H1 (cell line): ENCODE data around the gene GNAQ. TPM values are rescaled to one million over a fixed set of nuclear protein-coding genes. Genes with fewer than 3 reads are reported as not detected.

ENCODE experiments used
- CTCF ChIA-PET: fragments of 300-600 bp; sonication (Branson Sonifier 250); formaldehyde crosslinking; loops from one replicate; lab custom pipeline; 2021; ENCODE audit not compliant: partially characterized antibody; lab: Charles Lee
- POLR2A ChIA-PET: fragments of 300-600 bp; sonication (Branson Sonifier 250); formaldehyde crosslinking; loops from one replicate; lab custom pipeline; 2021; ENCODE audit warnings: inconsistent platforms; ENCODE audit not compliant: partially characterized antibody; lab: Charles Lee
- DNase-seq, 2 experiments: peaks; one replicate each; pipeline versions ENCODE4 v3.0.0 to v3.0.0-alpha.2; 2010 to 2022; ENCODE audit warnings: low spot score in 2 of 2, low read depth in 1 of 2, mixed read lengths in 1 of 2
- FAIRE-seq: peaks from 2 replicates; lab custom pipeline; 2011; peaks lifted over from hg19 to GRCh38; lab: Jason Lieb, UNC
- H2AFZ ChIP-seq: 2 replicates; pipeline ENCODE4 v1.8.1; 2012; ENCODE audit warnings: low read length, inconsistent platforms
- H2AK5ac ChIP-seq: 2 replicates; pipeline ENCODE4 v1.6.1; 2013; ENCODE audit warnings: low read depth, low read length
- H2BK120ac ChIP-seq: replicated peaks from 2 replicates; pipeline ENCODE3; 2013; ENCODE audit warnings: low read depth, low read length, inconsistent platforms
- H2BK12ac ChIP-seq: 2 replicates; pipeline ENCODE4 v1.6.1; 2013; ENCODE audit warnings: low read depth, low read length
- H2BK15ac ChIP-seq: 2 replicates; pipeline ENCODE4 v1.6.1; 2013; ENCODE audit warnings: low read length
- H2BK20ac ChIP-seq: 2 replicates; pipeline ENCODE4 v1.6.1; 2013; ENCODE audit warnings: low read length
- H2BK5ac ChIP-seq: 2 replicates; pipeline ENCODE4 v1.6.1; 2013; ENCODE audit warnings: low read depth, low read length
- H3K14ac ChIP-seq: 2 replicates; pipeline ENCODE4 v1.6.1; 2013; ENCODE audit warnings: inconsistent platforms; ENCODE audit not compliant: insufficient read length
- H3K18ac ChIP-seq: 2 replicates; pipeline ENCODE4 v1.6.1; 2013; ENCODE audit warnings: low read length; ENCODE audit errors: extremely low read depth
- H3K23ac ChIP-seq: 2 replicates; pipeline ENCODE4 v1.6.1; 2013; ENCODE audit warnings: inconsistent platforms; ENCODE audit not compliant: insufficient read length
- H3K23me2 ChIP-seq: 2 replicates; pipeline ENCODE4 v1.6.1; 2013; ENCODE audit warnings: low read depth, low read length
- H3K27ac ChIP-seq: 2 replicates; pipeline ENCODE4 v1.6.1; 2011; ENCODE audit warnings: low read depth, low read length, inconsistent platforms
- H3K27me3 ChIP-seq, 4 experiments: replicated peaks in 1 of 4; 1 replicate in 1 of 4; 2 replicates in 3 of 4; pipeline versions ENCODE4 v1.6.1 to v1.8.1; 2011 to 2013; ENCODE audit warnings: low read length in 3 of 4, mild to moderate bottlenecking in 3 of 4, inconsistent platforms in 2 of 4, mixed read lengths in 2 of 4, moderate library complexity in 1 of 4; ENCODE audit not compliant: control insufficient read depth in 3 of 4, insufficient read depth in 3 of 4; ENCODE audit errors: extremely low read depth in 1 of 4
- H3K36me3 ChIP-seq, 4 experiments: 2 replicates each; pipeline versions ENCODE4 v1.6.1 to v1.8.1; 2011 to 2013; ENCODE audit warnings: mild to moderate bottlenecking in 4 of 4, low read length in 3 of 4, moderate library complexity in 2 of 4, control low read depth in 1 of 4, inconsistent platforms in 1 of 4; ENCODE audit not compliant: insufficient read depth in 4 of 4, control insufficient read depth in 2 of 4
- H3K4ac ChIP-seq: replicated peaks from 2 replicates; pipeline ENCODE3; 2013; ENCODE audit warnings: low read length, low read depth, mixed read lengths, inconsistent platforms; ENCODE audit not compliant: insufficient read length
- H3K4me1 ChIP-seq, 4 experiments: replicated peaks in 1 of 4; 1 replicate in 1 of 4; 2 replicates in 3 of 4; pipeline versions ENCODE4 v1.6.1 to v1.8.1; 2011 to 2013; ENCODE audit warnings: low read length in 3 of 4, inconsistent platforms in 2 of 4, mixed read lengths in 1 of 4; ENCODE audit not compliant: insufficient read depth in 4 of 4, control insufficient read depth in 3 of 4
- H3K4me2 ChIP-seq, 2 experiments: 2 replicates each; pipeline versions ENCODE4 v1.6.1 to v1.8.1; 2011 to 2013; ENCODE audit warnings: low read depth in 2 of 2, low read length in 2 of 2, control low read depth in 1 of 2, inconsistent platforms in 1 of 2, mild to moderate bottlenecking in 1 of 2; ENCODE audit not compliant: insufficient read depth in 1 of 2
- H3K4me3 ChIP-seq, 4 experiments: fragments of 200-600, 300-600 bp in 1 of 4; sonication (generic), shearing (Covaris generic), sonication (Bioruptor Twin) in 1 of 4; 2 replicates each; pipeline versions ENCODE4 v1.5.1 to v1.8.1; 2011 to 2016; ENCODE audit warnings: low read length in 4 of 4, low read depth in 3 of 4, control low read depth in 2 of 4, inconsistent platforms in 2 of 4, mild to moderate bottlenecking in 2 of 4, mixed read lengths in 1 of 4, moderate library complexity in 1 of 4; ENCODE audit not compliant: insufficient read depth in 2 of 4; ENCODE audit errors: extremely low read depth in 1 of 4
- H3K56ac ChIP-seq: replicated peaks from 2 replicates; pipeline ENCODE3; 2013; ENCODE audit warnings: low read depth, mild to moderate bottlenecking, mixed read lengths, low read length, inconsistent platforms; ENCODE audit not compliant: insufficient read length
- H3K79me1 ChIP-seq: 2 replicates; pipeline ENCODE4 v1.6.1; 2013; ENCODE audit warnings: low read depth, low read length, control low read depth
- H3K79me2 ChIP-seq, 2 experiments: 2 replicates each; pipeline versions ENCODE4 v1.6.1 to v1.8.1; 2012 to 2013; ENCODE audit warnings: low read length in 2 of 2, mild to moderate bottlenecking in 2 of 2, inconsistent platforms in 1 of 2; ENCODE audit not compliant: insufficient read depth in 2 of 2, control insufficient read depth in 1 of 2
- H3K9ac ChIP-seq, 4 experiments: replicated peaks in 1 of 4; 1 replicate in 1 of 4; 2 replicates in 3 of 4; pipeline versions ENCODE4 v1.6.1 to v1.8.1; 2011 to 2013; ENCODE audit warnings: low read depth in 3 of 4, low read length in 3 of 4, control low read depth in 2 of 4, mild to moderate bottlenecking in 2 of 4, moderate library complexity in 2 of 4, inconsistent platforms in 1 of 4; ENCODE audit errors: extremely low read depth in 1 of 4
- H3K9me3 ChIP-seq, 2 experiments: 2 replicates each; pipeline versions ENCODE4 v1.6.1 to v1.8.1; 2012 to 2013; ENCODE audit warnings: mild to moderate bottlenecking in 2 of 2, moderate library complexity in 2 of 2, control low read depth in 1 of 2, inconsistent platforms in 1 of 2, low read depth in 1 of 2, low read length in 1 of 2, mixed read lengths in 1 of 2; ENCODE audit not compliant: insufficient read depth in 2 of 2
- H4K20me1 ChIP-seq, 2 experiments: replicated peaks in 1 of 2; 2 replicates each; pipeline versions ENCODE3 to v1.8.1; 2011 to 2013; ENCODE audit warnings: inconsistent platforms in 2 of 2, low read length in 2 of 2, mild to moderate bottlenecking in 1 of 2; ENCODE audit not compliant: insufficient read depth in 2 of 2, control insufficient read depth in 1 of 2
- H4K5ac ChIP-seq: 2 replicates; pipeline ENCODE4 v1.6.1; 2013; ENCODE audit warnings: low read length, low read depth, mixed read lengths, inconsistent platforms; ENCODE audit not compliant: insufficient read length
- H4K8ac ChIP-seq: 2 replicates; pipeline ENCODE4 v1.8.0; 2013; ENCODE audit warnings: mild to moderate bottlenecking, moderate library complexity, low read length, inconsistent platforms; ENCODE audit not compliant: insufficient read depth; ENCODE audit errors: extremely low read depth
- H4K91ac ChIP-seq: replicated peaks from 2 replicates; pipeline ENCODE3; 2013; ENCODE audit warnings: low read length, mixed read lengths, inconsistent platforms; ENCODE audit not compliant: insufficient read length
- ATF2 ChIP-seq: IDR thresholded peaks from 2 replicates; pipeline ENCODE4 v1.6.1; 2012; ENCODE audit warnings: low read length, inconsistent platforms
- KDM1A ChIP-seq: fragments of 200-600, 300-600 bp; sonication (generic); IDR thresholded peaks from 2 replicates; pipeline ENCODE4 v1.7.1; 2016; ENCODE audit warnings: mild to moderate bottlenecking, low read length, borderline replicate concordance
- PHF8 ChIP-seq: fragments of 200-600 bp; sonication (generic); conservative IDR thresholded peaks from 2 replicates; pipeline ENCODE4 v1.7.1; 2012; ENCODE audit warnings: low read depth, mild to moderate bottlenecking, inconsistent platforms, low read length, moderate library complexity
- POLR2AphosphoS5 ChIP-seq: IDR thresholded peaks from 2 replicates; pipeline ENCODE4 v1.6.1; 2011; ENCODE audit warnings: low read depth, low read length
- RAD21 ChIP-seq, 2 experiments: IDR thresholded peaks in 1 of 2; conservative IDR thresholded peaks in 1 of 2; 2 replicates each; pipeline ENCODE4 v1.6.1; 2011; ENCODE audit warnings: low read depth in 2 of 2, low read length in 2 of 2, improper control_type of control experiment in 1 of 2, inconsistent platforms in 1 of 2, mild to moderate bottlenecking in 1 of 2, moderate library complexity in 1 of 2
- SIN3A ChIP-seq, 2 experiments: IDR thresholded peaks in 1 of 2; conservative IDR thresholded peaks in 1 of 2; 2 replicates each; pipeline ENCODE4 v1.6.1; 2011 to 2012; ENCODE audit warnings: low read length in 2 of 2, improper control_type of control experiment in 1 of 2, low read depth in 1 of 2, mild to moderate bottlenecking in 1 of 2
- TAF1 ChIP-seq: IDR thresholded peaks from 2 replicates; pipeline ENCODE4 v1.6.1; 2011; ENCODE audit warnings: mild to moderate bottlenecking, low read depth, low read length
- WGBS, 2 experiments: shearing (Covaris generic) in 1 of 2; methylation state at CpG; one replicate each; pipeline versions ENCODE4 v1.1.6 to v1.1.7; 2013 to 2015; ENCODE audit warnings: low lambda C conversion rate in 2 of 2, mixed read lengths in 2 of 2, inconsistent platforms in 1 of 2, low coverage in 1 of 2, missing lambda C conversion rate in 1 of 2; ENCODE audit not compliant: insufficient replicate concordance in 2 of 2, insufficient coverage in 1 of 2, insufficient read length in 1 of 2; ENCODE audit errors: extremely low coverage in 1 of 2, missing lambda C conversion rate in 1 of 2; 5-methylcytosine and 5-hydroxymethylcytosine counted together
- polyA plus RNA-seq, 7 experiments: library from polyadenylated mRNA; depleted of rRNA in 3 of 7; stranded (reverse) in 5 of 7; unstranded in 2 of 7; fragments of >200 nt in 5 of 7; fragments of 200-250 nt in 2 of 7; gene quantifications; 1 replicate in 5 of 7; 2 replicates in 1 of 7; 4 replicates in 1 of 7; pipeline versions ENCODE4 v1.2.1 to v1.2.3, GENCODE V29; 2011 to 2013; ENCODE audit warnings: missing spikeins in 2 of 7, mixed read lengths in 2 of 7
- total RNA-seq: library from RNA; stranded (reverse); fragmentation: NEBNext Ultra II Directional; extraction: Animal tissue kit (Norgen Biotek cat#: 25700); gene quantifications from 2 replicates; pipeline ENCODE4 v1.2.1, GENCODE V29; 2021

GNAQ gene
- total and polyA plus RNA-seq, 2 of the 8 experiments (the other 6 are each of a cell fraction or from before 2014, with no cell fraction given): 22.8 to 63.8 TPM

GRCh38 chr9:77802515-77803293, 228.9 kb downstream of the GNAQ start:
- Histone ChIP-seq H2BK120ac (no peak overlapping the region), H2AK5ac (no peak overlapping the region), H3K36me3 (no peaks in the 10 kb centered on the region), H2BK12ac (no peak overlapping the region), H3K4me3 (no peak overlapping the region), H4K8ac (no peak overlapping the region), H2AFZ (no peak overlapping the region), H3K4me1 (peaks cover 0 to 3% (median 0%) of the 10 kb centered on the region in 4 experiments; a peak in 3 of 7 replicates), H3K9me3 (no peaks in the 10 kb centered on the region), H3K23ac (no peak overlapping the region), H3K18ac (no peak overlapping the region), H3K14ac (no peak overlapping the region), H3K79me2 (no peaks in the 10 kb centered on the region), H3K79me1 (no peaks in the 10 kb centered on the region), H3K23me2 (no peaks in the 10 kb centered on the region; the same call in 1 of the 2 replicates), H3K4ac (no peak overlapping the region), H3K27me3 (no peaks in the 10 kb centered on the region), H4K20me1 (peaks cover 0 to 2% of the 10 kb centered on the region in 2 experiments), H4K5ac (no peak overlapping the region), H3K9ac (no peak overlapping the region), H2BK15ac (no peak overlapping the region), H3K27ac (no peak overlapping the region), H2BK20ac (no peak overlapping the region), H3K56ac (no peak overlapping the region), H3K4me2 (no peak overlapping the region), H2BK5ac (no peak overlapping the region), H4K91ac (no peak overlapping the region)
- CTCF ChIA-PET: interaction anchor here (0.6 to 2.1 kb wide), 4 partner anchors 12 to 316 kb away, joined by 3 to 5 read pairs (median 4); no protein-coding TSS in a partner anchor
- DNase-seq (no peak), FAIRE-seq (no peak)
- 92% methylated on average over 7 of the region's 7 CpGs; no CpG with 5 or more reads in 1 of the 2 experiments for WGBS, 2 experiments
- POLR2A ChIA-PET: interaction anchor here (0.6 to 1.1 kb wide), 2 partner anchors 10 to 159 kb away, joined by 3 read pairs; no protein-coding TSS in a partner anchor
- TF ChIP-seq KDM1A: no peak
- no peak for TF ChIP-seq PHF8
- TF ChIP-seq SIN3A (conservative IDR thresholded peaks at IDR 0.05 in 1 of 2, IDR thresholded peaks at IDR 0.05 in 1 of 2; ENCODE audit: low read depth in 1 of 2, low read length in 2 of 2): no peak
- no peak for TF ChIP-seq RAD21 (IDR thresholded peaks at IDR 0.05 in 1 of 2, conservative IDR thresholded peaks at IDR 0.05 in 1 of 2; ENCODE audit: low read depth in 2 of 2, low read length in 2 of 2)
- no peak for TF ChIP-seq POLR2AphosphoS5
- no peak for TF ChIP-seq ATF2
- TF ChIP-seq TAF1: no peak
